Hepatocyte (in vitro differentiated cells): Measurements from ENCODE around the gene PDZK1.

Experiments
- CTCF ChIP-seq: fragments of 200-600 bp; sonication (generic); IDR thresholded peaks from 2 replicates; pipeline ENCODE4 v1.5.1; 2016; ENCODE audit warnings: antibody characterized with exemption, mild to moderate bottlenecking; ENCODE audit not compliant: poor library complexity
- EZH2 ChIP-seq: fragments of 200-600 bp; sonication (generic); IDR thresholded peaks from 2 replicates; pipeline ENCODE4 v1.6.1; 2016; ENCODE audit warnings: antibody characterized with exemption, mild to moderate bottlenecking, borderline replicate concordance
- EZH2phosphoT487 ChIP-seq: fragments of 200-600 bp; sonication (generic); IDR thresholded peaks from one replicate; pipeline ENCODE4 v1.6.1; 2018; ENCODE audit warnings: antibody characterized with exemption, mild to moderate bottlenecking, low read depth, moderate library complexity; ENCODE audit not compliant: unreplicated experiment, severe bottlenecking

DNA sequence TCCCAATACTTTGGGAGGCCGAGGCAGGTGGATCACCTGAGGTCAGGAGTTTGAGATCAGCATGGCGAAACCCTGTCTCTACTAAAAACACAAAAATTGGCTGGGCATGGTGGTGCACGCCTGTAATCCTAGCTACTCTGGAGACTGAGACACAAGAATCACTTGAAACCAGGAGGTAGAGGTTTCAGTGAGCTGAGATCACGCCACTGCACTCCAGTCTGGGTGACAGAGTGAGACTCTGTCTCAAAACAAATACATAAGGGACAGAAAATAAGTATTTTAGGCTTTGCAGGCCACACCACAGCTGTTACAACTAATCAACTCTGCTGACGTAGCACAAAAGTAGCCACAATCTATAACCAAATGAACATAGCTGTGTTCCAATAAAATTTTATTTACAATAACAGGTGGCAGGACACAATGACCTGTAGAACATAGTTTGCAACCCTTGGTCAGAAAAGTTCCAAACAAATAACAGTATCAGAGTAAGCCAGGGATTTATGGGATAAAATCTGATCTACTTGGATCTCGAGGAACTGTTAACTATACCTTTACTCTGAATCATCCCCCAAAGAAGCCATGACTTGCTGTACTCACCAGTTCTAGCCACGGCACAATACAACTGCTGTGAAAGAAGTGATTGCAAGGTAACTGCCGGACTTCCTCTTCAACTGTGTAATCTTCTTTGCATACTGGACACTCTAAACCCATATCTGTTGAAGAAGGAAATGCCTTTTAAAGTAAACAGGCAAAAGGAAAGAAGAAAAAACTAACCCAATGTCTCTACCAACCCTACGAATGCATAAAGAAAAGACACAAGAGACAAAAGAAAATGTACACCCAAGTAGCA, 40.5 kb upstream of the PDZK1 start:
- TF ChIP-seq CTCF (no peak), EZH2 (no peak), EZH2phosphoT487 (no peak)
